Measurements from ENCODE around the gene MICU1. TPM values are rescaled to one million over a fixed set of nuclear protein-coding genes. Genes with fewer than 3 reads are reported as not detected.

MICU1 gene
- polyA plus RNA-seq, 1 of the 3 experiments (the other 2 are of a cell fraction) = 24.6 TPM

GRCh38 chr10:72659694-72660093, 33.8 kb upstream of the MICU1 start:
- Histone ChIP-seq H3K27ac (ENCODE audit: low read depth in 2 of 2, low read length in 1 of 2) (no peak overlapping the region), H3K4me2 (no peak overlapping the region), H3K9ac (no peak overlapping the region), H4K20me1 (ENCODE audit: insufficient read depth) (no peaks in the 10 kb centered on the region), H2AFZ (ENCODE audit: low read depth) (no peak overlapping the region), H3K4me1 (ENCODE audit: control insufficient read depth in 1 of 2, insufficient read depth in 2 of 2, low read depth in 1 of 2, low read length in 1 of 2) (no peaks in the 10 kb centered on the region), H3K79me2 (ENCODE audit: insufficient read depth) (no peaks in the 10 kb centered on the region), H3F3A (replicated peaks; ENCODE audit: insufficient read depth) (no peaks in the 10 kb centered on the region), H3K9me3 (no peaks in the 10 kb centered on the region), H3K4me3 (ENCODE audit: low read depth in 2 of 2, low read length in 1 of 2) (no peak overlapping the region), H3K9me2 (no peaks in the 10 kb centered on the region), H3K27me3 (ENCODE audit: insufficient read depth) (no peaks in the 10 kb centered on the region), H3K36me3 (replicated peaks in 1 of 2; ENCODE audit: control insufficient read depth in 1 of 2, insufficient read depth in 2 of 2, low read length in 1 of 2) (no peaks in the 10 kb centered on the region)
- DNase-seq = no peak
- TF ChIP-seq ZBTB33 (IDR thresholded peaks at IDR 0.05; ENCODE audit: borderline replicate concordance, low read depth) (no peak), RXRA (IDR thresholded peaks at IDR 0.05; ENCODE audit: borderline replicate concordance, low read depth) (no peak), NFIC (IDR thresholded peaks at IDR 0.05; ENCODE audit: borderline replicate concordance) (no peak), TCF12 (IDR thresholded peaks at IDR 0.05) (no peak), CTCF (IDR thresholded peaks at IDR 0.05) (no peak), SMC3 (IDR thresholded peaks at IDR 0.05; ENCODE audit: low read depth, low read length) (no peak), PBX3 (IDR thresholded peaks at IDR 0.05) (no peak), POLR2AphosphoS5 (IDR thresholded peaks at IDR 0.05; ENCODE audit: low read depth, low read length) (no peak), RCOR1 (IDR thresholded peaks at IDR 0.05; ENCODE audit: low read length) (no peak), EP300 (IDR thresholded peaks at IDR 0.05; ENCODE audit: borderline replicate concordance in 1 of 2, low read depth in 1 of 2, low read length in 1 of 2) (no peak), ELF1 (IDR thresholded peaks at IDR 0.05) (no peak), MAX (IDR thresholded peaks at IDR 0.05; ENCODE audit: low read depth) (no peak), RFX5 (IDR thresholded peaks at IDR 0.05; ENCODE audit: low read length) (no peak), FOSL2 (IDR thresholded peaks at IDR 0.05; ENCODE audit: borderline replicate concordance, low read depth) (no peak), EZH2phosphoT487 (IDR thresholded peaks at IDR 0.05; ENCODE audit: borderline replicate concordance, low read depth) (no peak), FOXM1 (IDR thresholded peaks at IDR 0.05; ENCODE audit: low read depth) (no peak)
- CTCF ChIA-PET = interaction anchor here (0.8 to 1.4 kb wide), 2 partner anchors 123 to 174 kb away, joined by 3 to 5 read pairs; no protein-coding TSS in a partner anchor
- POLR2A ChIA-PET = interaction anchor here (0.6 to 0.7 kb wide), 2 partner anchors 203 to 306 kb away, joined by 3 to 4 read pairs; no protein-coding TSS in a partner anchor
- WGBS (ENCODE audit: low lambda C conversion rate) = 89% methylated on average over 8 of the region's 8 CpGs
